IMR-90 (cell line): Measurements from ENCODE around the gene APEX1. TPM values are rescaled to one million over a fixed set of nuclear protein-coding genes. Genes with fewer than 3 reads are reported as not detected.

ENCODE experiments used
- ATAC-seq: fragments of 200-7000 bp; cut with Tn5 transposase; 2 replicates; pipeline ENCODE4 v1.9.1; 2020; ENCODE audit warnings: low read depth, mild to moderate bottlenecking, moderate library complexity
- BruUV-seq: library from RNA; stranded (reverse); fragments of 400-500 nt; replicated peaks from 2 replicates; lab custom pipeline; 2021; lab: Mats Ljungman, UMichigan
- CTCF ChIA-PET: fragments of 300-600 bp; formaldehyde crosslinking; extraction: SDS; loops from one replicate; lab custom pipeline; 2021; ENCODE audit warnings: antibody characterized with exemption; lab: Yijun Ruan, JAX
- POLR2A ChIA-PET: fragments of 300-600 bp; sonication (Branson Sonifier 250); formaldehyde crosslinking; loops from one replicate; lab custom pipeline; 2022; ENCODE audit warnings: antibody characterized with exemption; ENCODE audit not compliant: unreplicated experiment; lab: Charles Lee
- DNase-seq: peaks from one replicate; pipeline ENCODE4 v3.0.0; 2013
- H2AFZ ChIP-seq: replicated peaks from 2 replicates; pipeline ENCODE3; 2013; ENCODE audit warnings: low read length, mild to moderate bottlenecking; ENCODE audit not compliant: poor library complexity
- H2AK5ac ChIP-seq: 2 replicates; pipeline ENCODE4 v1.6.1; 2013; ENCODE audit warnings: low read depth, low read length, inconsistent platforms
- H2AK9ac ChIP-seq: replicated peaks from 2 replicates; pipeline ENCODE3; 2013; ENCODE audit warnings: mild to moderate bottlenecking, low read depth, low read length, moderate library complexity; ENCODE audit not compliant: poor library complexity
- H2BK120ac ChIP-seq: 2 replicates; pipeline ENCODE4 v1.6.1; 2013; ENCODE audit warnings: low read depth, low read length, inconsistent platforms
- H2BK15ac ChIP-seq: 3 replicates; pipeline ENCODE4 v1.6.1; 2013; ENCODE audit warnings: low read depth, low read length, inconsistent platforms
- H2BK20ac ChIP-seq: 2 replicates; pipeline ENCODE4 v1.6.1; 2013; ENCODE audit warnings: low read depth, mild to moderate bottlenecking, inconsistent platforms, low read length, moderate library complexity
- H2BK5ac ChIP-seq: 2 replicates; pipeline ENCODE4 v1.6.1; 2013; ENCODE audit warnings: mild to moderate bottlenecking, low read depth, low read length, inconsistent platforms; ENCODE audit not compliant: poor library complexity, severe bottlenecking
- H3K14ac ChIP-seq: replicated peaks from 2 replicates; pipeline ENCODE4 v1.6.1; 2013; ENCODE audit warnings: low read depth, low read length, inconsistent platforms
- H3K18ac ChIP-seq: 2 replicates; pipeline ENCODE4 v1.6.1; 2013; ENCODE audit warnings: low read depth, low read length, control low read depth
- H3K23ac ChIP-seq: 2 replicates; pipeline ENCODE4 v1.6.1; 2013; ENCODE audit warnings: low read depth, low read length, inconsistent platforms
- H3K27ac ChIP-seq: 2 replicates; pipeline ENCODE4 v1.5.1; 2013; ENCODE audit warnings: mild to moderate bottlenecking, control low read depth, low read length; ENCODE audit not compliant: insufficient read depth
- H3K27me3 ChIP-seq: 2 replicates; pipeline ENCODE4 v1.6.1; 2013; ENCODE audit warnings: low read length; ENCODE audit not compliant: control insufficient read depth, insufficient read depth
- H3K36me3 ChIP-seq: 2 replicates; pipeline ENCODE4 v1.6.1; 2013; ENCODE audit warnings: low read length, mixed read lengths; ENCODE audit not compliant: control insufficient read depth, insufficient read depth
- H3K4ac ChIP-seq: 2 replicates; pipeline ENCODE4 v1.6.1; 2013; ENCODE audit warnings: low read depth, low read length, inconsistent platforms
- H3K4me1 ChIP-seq: 2 replicates; pipeline ENCODE4 v1.6.1; 2013; ENCODE audit warnings: low read length, mixed read lengths; ENCODE audit not compliant: control insufficient read depth, insufficient read depth
- H3K4me2 ChIP-seq: 2 replicates; pipeline ENCODE4 v1.6.1; 2013; ENCODE audit warnings: low read depth, mild to moderate bottlenecking, control low read depth, low read length, moderate library complexity
- H3K4me3 ChIP-seq: 2 replicates; pipeline ENCODE4 v1.5.1; 2013; ENCODE audit warnings: low read depth, mild to moderate bottlenecking, control low read depth, low read length, moderate library complexity; ENCODE audit not compliant: insufficient read depth
- H3K56ac ChIP-seq: 2 replicates; pipeline ENCODE4 v1.6.1; 2013; ENCODE audit warnings: low read length, inconsistent platforms; ENCODE audit not compliant: insufficient read depth; ENCODE audit errors: extremely low read depth
- H3K79me1 ChIP-seq, 2 experiments: 2 replicates each; pipeline ENCODE4 v1.6.1; 2013; ENCODE audit warnings: low read length in 2 of 2, inconsistent platforms in 1 of 2, low read depth in 1 of 2
- H3K9ac ChIP-seq: 2 replicates; pipeline ENCODE4 v1.6.1; 2013; ENCODE audit warnings: low read depth, low read length, control low read depth
- H3K9me1 ChIP-seq: 2 replicates; pipeline ENCODE4 v1.6.1; 2013; ENCODE audit warnings: low read length, inconsistent platforms; ENCODE audit not compliant: insufficient read depth
- H3K9me3 ChIP-seq: 2 replicates; pipeline ENCODE4 v1.6.1; 2013; ENCODE audit warnings: low read length; ENCODE audit not compliant: control insufficient read depth, insufficient read depth
- H4K20me1 ChIP-seq: 2 replicates; pipeline ENCODE4 v1.6.1; 2013; ENCODE audit warnings: low read length, inconsistent platforms; ENCODE audit not compliant: insufficient read depth
- H4K5ac ChIP-seq: 2 replicates; pipeline ENCODE4 v1.6.1; 2013; ENCODE audit warnings: mild to moderate bottlenecking, low read depth, low read length, control low read depth
- H4K8ac ChIP-seq, 2 experiments: 2 replicates each; pipeline ENCODE4 v1.6.1; 2013; ENCODE audit warnings: low read depth in 2 of 2, low read length in 2 of 2, control low read depth in 1 of 2, inconsistent platforms in 1 of 2
- H4K91ac ChIP-seq: 2 replicates; pipeline ENCODE4 v1.6.1; 2013; ENCODE audit warnings: low read depth, low read length, inconsistent platforms; ENCODE audit not compliant: insufficient read depth
- MXI1 ChIP-seq: IDR thresholded peaks from 2 replicates; pipeline ENCODE4 v1.6.1; 2012; ENCODE audit warnings: low read depth, mild to moderate bottlenecking, low read length, moderate library complexity, borderline replicate concordance
- NFE2L2 ChIP-seq: fragments of 150-350 bp; IDR thresholded peaks from 2 replicates; pipeline ENCODE4 v1.6.1; 2016; ENCODE audit warnings: low read depth, mild to moderate bottlenecking, low read length
- RFX5 ChIP-seq: IDR thresholded peaks from 2 replicates; pipeline ENCODE4 v1.8.0; 2012; ENCODE audit warnings: low read depth, mild to moderate bottlenecking, low read length, moderate library complexity
- SMC3 ChIP-seq: fragments of 150-350 bp; IDR thresholded peaks from 2 replicates; pipeline ENCODE4 v1.6.1; 2016; ENCODE audit warnings: low read depth, mild to moderate bottlenecking, antibody characterized with exemption, low read length, moderate library complexity
- WGBS, 2 experiments: methylation state at CpG; one replicate each; pipeline versions ENCODE4 v1.1.5 to v1.1.7; 2013; ENCODE audit warnings: missing lambda C conversion rate in 2 of 2; ENCODE audit not compliant: insufficient read length in 1 of 2; ENCODE audit errors: extremely low coverage in 2 of 2; 5-methylcytosine and 5-hydroxymethylcytosine counted together
- dilution Hi-C: fragments of 300-500 bp; cut with HindIII; formaldehyde crosslinking; loops from one replicate; pipeline ENCODE4 v1.14.3; 2018; ENCODE audit warnings: low sequenced_read_pairs; ENCODE audit not compliant: unreplicated experiment
- in situ Hi-C: fragments of 300-500 bp; cut with MboI; formaldehyde crosslinking; loops from 3 replicates; pipeline ENCODE4 v1.14.3; 2019; ENCODE audit warnings: low sequenced_read_pairs, inconsistent platforms, mixed read lengths
- intact Hi-C: fragments of 100-400 bp; cut with micrococcal nuclease; formaldehyde crosslinking; loops from 2 replicates; pipeline ENCODE4 v1.10.0; 2022
- polyA plus RNA-seq, 3 experiments: library from polyadenylated mRNA; depleted of rRNA; stranded (reverse); fragments of >200 nt; gene quantifications; 2 replicates each; pipeline ENCODE4 v1.2.3, GENCODE V29; 2012; ENCODE audit warnings: low replicate concordance in 1 of 3
- total RNA-seq: library from RNA; depleted of rRNA; stranded (reverse); fragments of >200 nt; gene quantifications from 2 replicates; pipeline ENCODE4 v1.2.3, GENCODE V29; 2012

Gene APEX1
- total and polyA plus RNA-seq, 2 of the 4 experiments (the other 2 are of a cell fraction), result 125 to 241 TPM

DNA sequence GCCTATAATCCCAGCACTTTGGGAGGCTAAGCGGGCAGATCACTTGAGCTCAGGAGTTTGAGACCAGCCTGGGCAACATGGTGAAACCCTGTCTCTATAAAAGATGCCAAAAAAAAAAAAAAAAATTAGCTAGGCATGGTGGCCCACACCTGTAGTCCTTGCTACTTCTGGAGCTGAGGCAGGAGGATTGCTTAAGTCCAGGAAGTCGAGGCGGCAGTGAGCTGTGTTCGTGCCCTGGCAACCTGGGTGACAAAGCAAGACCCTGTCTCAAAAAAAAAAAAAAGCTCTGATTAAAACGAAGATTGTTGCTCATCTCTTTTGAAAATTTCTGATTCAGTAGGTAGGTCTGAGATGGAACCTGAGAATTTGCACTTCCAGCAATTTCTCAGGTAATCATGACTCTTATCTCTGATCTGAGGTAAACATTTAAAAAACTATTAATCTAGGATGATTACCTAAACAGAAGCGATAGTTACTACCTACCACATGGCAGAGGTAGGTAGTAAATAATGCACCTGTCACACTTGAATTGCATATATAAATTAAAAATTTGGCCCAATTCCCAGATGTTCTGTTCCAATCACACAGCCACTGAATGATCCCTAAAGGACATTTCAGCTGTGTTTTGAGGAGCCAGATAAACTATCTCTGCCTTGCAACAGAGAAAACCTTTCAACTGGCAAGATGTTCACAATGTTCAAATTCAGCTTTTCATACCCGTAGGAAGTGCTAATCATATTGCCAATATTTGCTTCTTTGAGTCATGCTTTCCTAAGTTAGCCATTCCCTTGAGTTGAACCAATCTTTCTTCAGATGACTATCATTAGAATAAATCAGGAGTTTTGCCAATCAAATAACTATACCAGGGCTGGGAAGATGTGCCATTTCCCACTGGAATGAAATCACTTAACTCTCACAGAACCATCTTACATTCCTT lies 37.5 kb upstream of the APEX1 start:
- no peak overlapping the region for H3K4me2 ChIP-seq
- H3K27me3 ChIP-seq, result peaks cover 2% of the 10 kb centered on the region; the same call in 1 of the 2 replicates
- CTCF ChIA-PET, result interaction anchor here (0.8 kb wide), 1 partner anchor 12 kb away, joined by 5 read pairs; no protein-coding TSS in a partner anchor
- H3K56ac ChIP-seq, result no peak overlapping the region
- H2BK120ac ChIP-seq, result no peak overlapping the region
- no peaks in the 10 kb centered on the region for H3K9me3 ChIP-seq
- H3K79me1 ChIP-seq, result peaks cover 0 to under 1% of the 10 kb centered on the region in 2 experiments; a peak in 1 of 4 replicates
- H3K36me3 ChIP-seq, result no peaks in the 10 kb centered on the region
- DNase-seq (no peak), ATAC-seq (no peak)
- no peak overlapping the region for H3K23ac ChIP-seq
- dilution Hi-C loops, result no loop called here
- no peak overlapping the region for H2AK5ac ChIP-seq
- no peak overlapping the region for H2BK5ac ChIP-seq
- BruUV-seq, result no TSS peak
- no peak overlapping the region for H3K14ac ChIP-seq
- no peaks in the 10 kb centered on the region for H3K9me1 ChIP-seq
- H3K18ac ChIP-seq, result no peak overlapping the region
- intact Hi-C loops, result no loop called here
- no peak overlapping the region for H2BK15ac ChIP-seq
- no peak overlapping the region for H3K4me3 ChIP-seq
- H2AFZ ChIP-seq, result no peak overlapping the region
- no peak overlapping the region for H3K9ac ChIP-seq
- no peak overlapping the region for H4K8ac ChIP-seq
- H3K4me1 ChIP-seq, result peaks cover 5% of the 10 kb centered on the region
- no peak overlapping the region for H4K91ac ChIP-seq
- H2BK20ac ChIP-seq, result no peak overlapping the region
- no peak overlapping the region for H4K5ac ChIP-seq
- no peak overlapping the region for H2AK9ac ChIP-seq
- no peaks in the 10 kb centered on the region for H4K20me1 ChIP-seq
- no peak overlapping the region for H3K4ac ChIP-seq
- no peak overlapping the region for H3K27ac ChIP-seq
- no CpG with 5 or more reads among the region's 7 CpGs for WGBS, 2 experiments
- in situ Hi-C loops, result loop anchor here (10.0 kb wide), 1 partner anchor 267 kb away; the partner anchor contains the start of genes ANG and RNASE4
- POLR2A ChIA-PET, result interaction anchor here (0.6 kb wide), 1 partner anchor 259 kb away, joined by 3 read pairs; no protein-coding TSS in a partner anchor
- no peak for TF ChIP-seq SMC3
- TF ChIP-seq RFX5, result no peak
- no peak for TF ChIP-seq MXI1
- TF ChIP-seq NFE2L2, result no peak
